GM10248 (cell line): ENCODE data around the gene TLCD3A.
"Not testable (repeated sequence)": the region's sequence is repeated elsewhere in the genome, so short reads cannot be mapped to it uniquely, and the experiment has no call there.

Experiments used
- CTCF ChIA-PET: fragments of 300-600 bp; sonication (Branson Sonifier 250); formaldehyde crosslinking; extraction: SDS; loops from one replicate; lab custom pipeline; 2021; ENCODE audit warnings: antibody characterized with exemption; lab: Yijun Ruan, JAX
- POLR2A ChIA-PET: fragments of 350-650 bp; sonication (Branson Sonifier 250); formaldehyde crosslinking; extraction: SDS; loops from one replicate; lab custom pipeline; 2020; ENCODE audit warnings: antibody characterized with exemption; lab: Yijun Ruan, JAX
- DNase-seq: peaks from one replicate; pipeline ENCODE4 v3.0.0; 2012; ENCODE audit errors: extremely low spot score
- CTCF ChIP-seq: IDR thresholded peaks from 2 replicates; pipeline ENCODE4 v1.5.1; 2012; ENCODE audit warnings: mild to moderate bottlenecking, low read depth; ENCODE audit errors: extremely low read depth, missing control alignments, control extremely low read depth

The TLCD3A gene

GRCh38 chr17:784143-784542 lies 51.7 kb downstream of the TLCD3A start:
- no peak for DNase-seq
- no peak for TF ChIP-seq CTCF
- ChIA-PET CTCF (interaction anchor here (2.2 to 3.3 kb wide), 2 partner anchors 11 to 197 kb away, joined by 5 to 12 read pairs; no protein-coding TSS in a partner anchor), POLR2A (no interaction called here)

- POLR2A ChIA-PET, DNase-seq: not testable (repeated sequence)
- CTCF ChIA-PET: interaction anchor here (0.7 to 2.2 kb wide), 3 partner anchors 9 to 195 kb away, joined by 3 to 5 read pairs (median 4); no protein-coding TSS in a partner anchor
These were observed 53.5 kb downstream of the TLCD3A start for GRCh38 chr17:785901-786300.

- TF ChIP-seq CTCF: no peak
- CTCF ChIA-PET: interaction anchor here (1.5 to 1.7 kb wide), 2 partner anchors 35 to 209 kb away, joined by 3 read pairs; partner anchors contain the start of gene TIMM22
- POLR2A ChIA-PET: interaction anchor here (0.6 kb wide), 1 partner anchor 22 kb away, joined by 3 read pairs; no protein-coding TSS in a partner anchor
- DNase-seq: no peak
These were observed 55.3 kb downstream of the TLCD3A start for GRCh38 chr17:787641-788221.

- no peak for TF ChIP-seq CTCF
- no peak for DNase-seq
- POLR2A ChIA-PET: no interaction called here
- CTCF ChIA-PET: interaction anchor here (1.5 kb wide), 1 partner anchor 208 kb away, joined by 3 read pairs; the partner anchor contains the start of gene TIMM22
These were observed 56.2 kb downstream of the TLCD3A start for GRCh38 chr17:788551-788950.

GRCh38 chr17:789160-789840 lies 56.9 kb downstream of the TLCD3A start:
- ChIA-PET POLR2A (no interaction called here), CTCF (no interaction called here)

GRCh38 chr17:789931-790873 lies 57.8 kb downstream of the TLCD3A start:
- POLR2A ChIA-PET, DNase-seq, CTCF ChIA-PET: not testable (repeated sequence)

More at GRCh38 chr17:789160-789840, 56.9 kb downstream of the TLCD3A start:
- DNase-seq: no peak
- no peak for TF ChIP-seq CTCF

GRCh38 chr17:790874-791247 lies 58.5 kb downstream of the TLCD3A start:
- CTCF ChIA-PET, DNase-seq, POLR2A ChIA-PET: not testable (repeated sequence)
